GM18502 (cell line): Measurements from ENCODE around the gene PCP4L1.
"Not testable (repeated sequence)": the region's sequence is repeated elsewhere in the genome, so short reads cannot be mapped to it uniquely, and the experiment has no call there.

Experiments
- ATAC-seq: cut with Tn5 transposase; IDR thresholded peaks from one replicate; pipeline ENCODE4 v1.9.1; 2021; ENCODE audit warnings: mild to moderate bottlenecking; ENCODE audit not compliant: unreplicated experiment, poor library complexity

PCP4L1 gene

DNA sequence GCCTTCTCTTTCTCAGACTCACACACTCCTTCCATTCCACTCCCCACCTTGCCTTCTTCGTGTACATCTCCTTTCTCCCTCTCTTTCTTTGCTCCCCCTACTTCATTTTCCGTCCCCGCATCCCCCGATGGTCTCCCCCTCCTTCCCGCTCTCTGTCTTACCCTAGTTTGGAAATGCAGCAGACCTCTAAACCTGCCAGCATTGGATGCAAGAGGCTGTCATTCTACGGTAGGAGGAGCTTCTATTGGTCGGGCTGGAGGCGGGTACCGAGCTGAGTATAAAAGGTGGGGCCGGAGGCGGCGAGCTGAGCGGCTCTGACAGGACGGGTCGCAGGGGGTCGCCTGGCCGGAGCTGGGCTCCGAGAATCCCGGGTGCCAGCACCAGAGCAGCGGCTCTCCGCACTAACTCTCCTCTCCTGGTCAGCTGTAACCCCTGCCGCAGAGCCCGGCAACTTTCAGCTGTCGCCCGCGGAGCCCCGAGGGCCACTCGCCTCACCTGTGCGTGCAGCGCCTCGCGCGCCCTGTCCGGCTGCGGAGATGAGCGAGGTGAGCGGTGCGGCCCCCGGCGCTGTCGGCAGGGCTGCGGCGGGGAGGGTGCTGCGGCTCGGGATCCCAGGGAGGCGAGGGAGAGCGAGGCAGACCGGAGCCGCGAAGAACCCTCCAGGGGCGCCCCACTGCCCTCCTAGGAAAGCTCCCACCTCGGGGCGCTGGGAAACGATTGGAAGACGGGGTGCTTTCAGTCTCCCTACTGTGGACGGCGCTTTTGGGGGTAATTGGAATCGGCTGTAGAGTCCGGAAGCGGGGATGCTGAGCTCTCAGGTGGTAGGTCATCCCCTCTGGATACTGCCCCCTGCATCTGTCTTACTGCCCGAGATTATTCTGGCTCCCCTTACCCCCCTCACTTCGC lies at the start of gene PCP4L1:
TSS of gene PCP4L1 (plus strand) at position 307 of the 906 bp plus-strand sequence. CDS start at position 537, 230 bp downstream.
- peak; percentile 58 for ATAC-seq

DNA sequence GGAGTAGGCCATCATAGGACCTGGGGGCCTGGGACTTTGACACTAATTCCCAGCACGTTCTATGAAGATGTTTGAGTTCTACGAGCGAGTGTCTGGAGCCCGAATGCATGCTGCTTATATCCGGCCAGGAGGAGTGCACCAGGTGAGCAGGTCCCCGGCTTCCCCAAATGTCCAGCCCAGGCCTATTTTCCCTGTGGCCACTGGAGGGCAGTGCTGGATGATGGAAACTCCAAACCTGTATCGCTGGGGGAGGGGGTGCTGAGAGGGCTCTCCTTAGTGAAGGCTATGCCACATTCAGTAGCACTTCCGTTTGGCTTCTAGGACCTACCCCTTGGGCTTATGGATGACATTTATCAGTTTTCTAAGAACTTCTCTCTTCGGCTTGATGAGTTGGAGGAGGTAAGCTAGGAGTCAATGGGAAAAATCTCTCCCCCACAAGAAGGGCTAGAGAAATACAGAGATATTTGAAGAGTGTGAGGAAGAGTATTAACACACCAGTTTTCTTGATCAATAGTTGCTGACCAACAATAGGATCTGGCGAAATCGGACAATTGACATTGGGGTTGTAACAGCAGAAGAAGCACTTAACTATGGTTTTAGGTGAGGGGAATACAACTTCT lies 48.6 kb upstream of the PCP4L1 start:
- ATAC-seq, result peak; percentile 63

DNA sequence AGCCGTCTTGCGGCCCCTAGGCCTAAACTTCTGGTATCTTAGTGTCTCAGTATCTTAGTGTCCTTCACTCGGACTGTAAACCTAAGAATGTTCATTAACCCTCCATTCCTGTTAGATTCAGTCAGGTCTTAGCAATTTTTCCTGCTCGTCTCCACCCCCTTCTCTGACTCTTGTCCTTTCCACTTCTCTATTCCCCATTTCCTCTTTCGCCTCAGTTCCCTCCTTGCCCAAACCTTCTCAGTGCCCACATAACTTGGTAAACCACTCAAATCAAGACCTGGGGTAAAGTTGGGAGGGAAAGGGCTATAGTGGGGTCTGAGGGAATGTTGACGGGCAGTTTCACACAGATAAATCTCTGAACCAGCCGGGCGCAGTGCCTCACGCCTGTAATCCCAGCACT lies 44.2 kb upstream of the PCP4L1 start:
- ATAC-seq, result no peak

DNA sequence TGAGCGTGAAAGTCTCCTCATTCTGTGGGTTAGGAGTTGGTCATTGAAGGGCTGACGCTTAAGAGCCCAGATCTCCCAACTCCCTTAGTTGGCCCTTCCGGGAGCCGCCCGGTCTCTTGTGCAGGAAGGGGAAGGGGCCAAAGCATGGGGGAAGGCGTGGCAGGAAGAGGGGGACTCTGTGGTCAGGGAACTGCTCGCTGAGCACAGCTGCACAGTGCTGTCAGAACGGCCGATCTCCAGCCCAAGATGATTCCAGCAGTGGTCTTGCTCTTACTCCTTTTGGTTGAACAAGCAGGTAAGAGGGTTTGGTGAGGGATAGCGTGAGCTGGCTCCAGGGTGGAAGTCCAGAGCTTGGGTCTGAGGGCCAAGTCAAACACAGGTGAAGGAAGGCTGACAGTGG lies 43.5 kb upstream of the PCP4L1 start, which contains the start of gene FCER1G:
TSS of gene FCER1G (plus strand) at position 220 of the 400 bp plus-strand sequence. CDS start at position 247, 27 bp downstream.
- ATAC-seq, result no peak

DNA sequence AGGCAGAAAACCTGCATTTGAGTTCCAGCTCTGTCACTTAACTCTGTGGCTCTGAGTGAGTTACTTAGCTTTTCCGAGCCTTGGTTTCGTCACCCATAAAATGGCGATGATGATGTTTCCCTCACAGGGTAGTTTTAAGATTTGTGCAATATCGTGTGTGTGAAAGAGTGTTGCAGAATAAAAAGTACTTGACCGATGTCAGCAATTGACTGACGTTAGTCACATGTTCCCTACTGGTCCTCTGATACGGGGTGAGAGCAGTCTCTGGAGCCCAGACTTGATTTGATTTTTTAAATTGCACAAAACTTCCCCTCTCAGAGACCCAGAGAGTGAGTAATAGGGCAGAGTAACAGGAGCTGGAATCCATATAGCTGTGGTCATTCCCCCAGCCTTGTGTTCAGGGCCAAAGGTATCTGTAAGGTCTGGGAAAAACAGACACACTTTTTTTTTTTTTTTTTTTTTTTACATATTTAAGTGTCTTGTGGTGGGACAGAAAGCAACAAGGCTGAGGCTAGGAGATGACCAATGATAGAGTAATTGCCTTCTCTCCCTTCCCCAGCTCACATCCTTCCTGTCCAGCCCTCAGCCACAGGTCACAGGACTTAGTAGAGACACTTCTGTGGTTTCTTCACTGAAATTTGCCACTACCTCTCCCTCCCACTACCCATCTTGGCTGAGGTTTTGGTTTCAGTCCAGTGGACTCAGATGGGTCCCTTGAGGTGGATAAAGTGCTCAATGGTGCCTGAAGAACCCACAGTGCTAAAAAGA lies 41.4 kb upstream of the PCP4L1 start:
- ATAC-seq, result peak; percentile 78

DNA sequence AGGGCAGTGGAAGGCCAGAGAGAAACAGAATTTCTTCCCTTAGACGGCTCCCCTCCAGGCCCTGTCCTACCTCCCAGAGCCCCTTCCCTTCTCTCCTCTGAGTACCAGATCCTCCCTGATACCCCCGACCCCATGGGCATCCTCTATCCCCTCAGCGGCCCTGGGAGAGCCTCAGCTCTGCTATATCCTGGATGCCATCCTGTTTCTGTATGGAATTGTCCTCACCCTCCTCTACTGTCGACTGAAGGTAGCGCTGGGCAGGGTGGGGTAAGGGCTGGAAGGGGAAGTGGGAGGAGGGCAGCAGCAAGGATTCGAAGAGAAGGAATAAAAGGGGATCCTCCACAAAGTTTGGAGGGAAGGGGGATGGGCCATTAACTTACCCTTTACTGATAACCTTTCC lies 40.7 kb upstream of the PCP4L1 start:
- ATAC-seq, result no peak

DNA sequence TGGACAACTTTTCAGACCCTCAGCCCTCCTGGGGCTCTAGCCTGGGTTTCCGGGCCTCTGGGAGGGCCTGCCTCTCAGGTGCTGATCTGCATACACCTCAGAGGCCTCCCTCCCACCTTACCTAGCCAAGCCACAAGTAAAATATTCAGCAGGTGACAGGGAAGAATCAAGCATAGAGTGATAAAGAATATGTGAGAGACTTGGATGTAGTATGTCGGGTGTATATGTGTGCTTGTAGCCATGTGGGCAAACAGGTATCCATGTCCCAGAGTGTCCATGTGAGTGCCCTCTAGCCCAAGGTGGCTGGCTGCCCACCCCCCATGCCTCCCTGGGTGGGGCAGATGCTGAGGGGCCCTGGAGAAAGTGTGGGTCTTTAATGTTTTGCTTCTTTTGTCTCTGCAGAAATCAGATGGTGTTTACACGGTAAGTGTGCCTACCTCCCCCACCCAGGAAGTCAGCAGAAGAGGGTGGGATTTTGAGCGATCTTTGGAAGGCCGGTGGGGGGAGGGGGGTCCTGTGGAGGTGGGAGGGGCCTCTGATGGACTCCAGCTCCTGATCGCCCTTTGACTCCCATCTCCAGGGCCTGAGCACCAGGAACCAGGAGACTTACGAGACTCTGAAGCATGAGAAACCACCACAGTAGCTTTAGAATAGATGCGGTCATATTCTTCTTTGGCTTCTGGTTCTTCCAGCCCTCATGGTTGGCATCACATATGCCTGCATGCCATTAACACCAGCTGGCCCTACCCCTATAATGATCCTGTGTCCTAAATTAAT lies 40.1 kb upstream of the PCP4L1 start:
- ATAC-seq, result no peak

DNA sequence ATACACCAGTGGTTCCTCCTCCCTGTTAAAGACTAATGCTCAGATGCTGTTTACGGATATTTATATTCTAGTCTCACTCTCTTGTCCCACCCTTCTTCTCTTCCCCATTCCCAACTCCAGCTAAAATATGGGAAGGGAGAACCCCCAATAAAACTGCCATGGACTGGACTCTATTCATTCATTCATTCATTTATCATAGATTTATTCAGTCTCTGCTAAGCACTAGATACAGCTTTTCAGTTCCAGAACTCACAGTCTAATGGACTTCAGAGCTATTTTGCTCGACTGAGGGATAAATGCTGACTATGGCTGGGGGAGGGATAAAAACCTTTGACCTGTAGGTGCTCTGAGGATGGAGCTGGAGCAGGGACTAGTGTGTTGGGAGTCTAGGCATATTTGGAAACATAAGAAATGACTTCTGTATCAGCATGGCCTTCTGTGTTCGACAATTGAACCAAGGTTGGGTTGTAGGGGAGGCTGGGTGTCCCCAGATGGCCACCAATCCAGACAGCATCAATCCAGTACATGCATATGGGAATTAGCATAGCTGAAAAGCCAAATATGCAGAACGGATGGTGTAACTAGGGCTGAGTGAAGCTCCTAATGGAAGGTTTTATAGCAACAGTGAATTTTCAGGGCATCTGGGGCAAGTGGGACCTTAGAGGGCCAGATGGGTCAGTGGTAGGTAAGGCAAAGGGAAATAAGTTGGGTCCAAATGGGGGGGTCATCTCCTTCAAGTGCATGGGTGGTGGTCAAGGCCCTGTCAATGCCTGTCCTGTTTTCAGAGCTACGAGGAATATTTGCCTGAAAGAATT lies 39.3 kb upstream of the PCP4L1 start:
- ATAC-seq, result no peak

DNA sequence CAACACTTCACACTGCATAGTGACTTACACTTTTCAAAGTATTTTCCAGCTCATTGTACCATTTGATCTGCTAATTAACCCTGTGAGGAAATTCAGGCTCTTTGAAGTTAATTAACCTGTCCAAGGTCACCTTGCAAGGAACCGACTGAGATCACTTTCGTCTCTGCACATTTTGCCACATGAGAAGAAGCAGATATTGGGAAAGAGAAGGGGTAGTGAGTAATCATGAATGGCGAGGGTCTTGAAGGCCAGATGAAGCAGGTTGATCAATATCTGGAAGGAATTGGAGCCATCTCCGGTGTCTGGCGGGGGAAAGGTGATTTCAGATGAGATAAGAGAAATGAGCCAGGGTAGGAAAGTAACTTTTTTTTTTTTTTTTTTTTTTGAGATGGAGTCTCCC lies 38.5 kb upstream of the PCP4L1 start:
- no peak for ATAC-seq

DNA sequence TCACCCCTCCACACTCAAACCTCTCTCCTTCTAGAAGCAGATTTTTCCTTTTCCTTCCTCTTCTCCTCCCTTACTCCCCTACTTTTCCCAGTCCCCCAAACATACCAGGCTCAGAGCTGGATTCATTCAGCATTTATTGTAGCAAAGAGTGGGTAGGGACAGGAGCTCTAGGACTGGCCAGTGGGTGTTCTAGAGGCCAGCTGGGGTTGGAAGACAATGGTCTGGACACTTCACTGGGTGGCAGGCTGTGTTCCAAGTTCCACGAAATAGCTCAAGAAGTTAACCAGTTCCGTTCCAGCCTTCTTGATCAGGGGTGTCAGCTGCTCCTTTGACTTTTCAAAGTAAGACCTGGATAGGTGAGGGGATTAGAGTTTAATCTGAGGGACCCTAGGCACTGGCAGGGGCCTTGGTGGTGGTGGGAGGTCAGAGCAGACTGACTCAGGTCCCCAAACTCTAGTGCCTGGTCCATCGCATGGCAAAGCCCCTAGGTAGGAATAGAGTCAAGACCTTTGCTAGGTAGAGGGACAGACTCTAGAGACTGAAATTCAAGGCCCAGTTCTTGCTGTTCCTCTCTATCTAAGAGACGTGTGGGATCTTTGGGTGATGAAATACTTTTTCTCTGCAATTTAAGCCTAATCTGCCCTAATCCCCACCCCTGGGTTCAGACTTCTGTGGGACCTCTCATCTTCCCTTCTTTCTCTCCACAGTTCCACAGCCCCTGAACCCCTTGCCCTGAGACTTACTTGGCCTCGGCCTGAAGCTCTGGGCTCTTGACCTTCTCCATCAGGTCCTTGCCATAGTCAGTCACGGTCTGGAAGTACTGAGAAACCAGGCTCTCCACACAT lies 36.1 kb upstream of the PCP4L1 start:
- no peak for ATAC-seq

DNA sequence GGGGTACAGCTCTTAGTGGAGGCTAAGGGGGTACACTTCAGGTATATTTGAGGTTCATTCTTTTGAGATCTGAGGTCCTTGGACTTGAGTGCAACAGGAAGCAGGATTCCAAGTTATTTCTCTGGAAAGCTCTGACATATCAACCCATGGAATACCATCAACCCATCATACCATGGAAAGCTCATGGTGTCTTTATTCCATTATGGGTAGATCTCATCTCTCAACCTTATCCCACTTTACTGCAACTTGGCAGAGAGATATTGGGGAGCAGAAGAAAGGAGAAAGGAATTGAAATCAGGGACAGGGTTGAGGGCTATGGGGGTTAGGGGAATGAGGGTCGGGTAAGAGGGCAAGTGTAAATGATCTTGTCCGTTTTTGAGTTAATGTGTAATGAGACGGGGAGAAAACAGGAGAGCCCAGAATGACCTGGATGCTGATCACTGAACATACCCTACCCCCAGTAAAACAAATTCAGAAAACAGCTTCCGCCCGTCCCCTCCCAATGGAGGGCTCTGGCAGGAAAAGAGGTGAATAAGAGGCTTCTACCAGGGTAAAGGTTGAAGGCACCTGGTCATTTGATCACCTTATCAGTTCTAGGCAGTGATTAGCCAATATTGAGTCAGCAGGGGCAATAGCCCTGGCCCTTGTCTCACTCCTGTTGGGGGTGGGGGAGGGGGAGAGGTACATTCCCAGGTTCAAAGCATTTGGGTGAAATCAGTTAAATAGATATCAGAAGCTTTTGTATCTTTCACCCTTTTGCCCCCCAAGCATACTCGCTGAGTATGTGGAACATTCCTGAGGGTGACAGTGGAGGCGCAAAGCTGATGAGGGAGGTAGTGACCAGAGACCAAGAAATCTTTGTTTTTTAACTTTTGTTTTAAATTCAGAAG lies 34.5 kb upstream of the PCP4L1 start:
- ATAC-seq, result no peak

DNA sequence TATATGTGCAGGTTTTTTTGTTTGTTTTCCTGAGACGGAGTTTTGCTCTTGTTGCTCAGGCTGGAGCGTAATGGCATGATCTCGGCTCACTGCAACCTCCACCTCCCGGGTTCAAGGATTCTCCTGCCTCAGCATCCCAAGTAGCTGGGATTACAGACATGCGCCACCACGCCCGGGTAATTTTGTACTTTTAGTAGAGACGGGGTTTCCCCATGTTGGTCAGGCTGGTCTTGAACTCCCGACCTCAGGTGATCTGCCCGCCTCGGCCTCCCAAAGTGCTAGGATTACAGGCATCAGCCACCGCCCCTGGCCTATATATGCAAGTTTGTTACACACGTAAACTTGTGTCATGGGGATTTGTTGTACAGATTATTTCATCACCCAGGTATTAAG lies 33.9 kb upstream of the PCP4L1 start:
- ATAC-seq, result not testable (repeated sequence)

DNA sequence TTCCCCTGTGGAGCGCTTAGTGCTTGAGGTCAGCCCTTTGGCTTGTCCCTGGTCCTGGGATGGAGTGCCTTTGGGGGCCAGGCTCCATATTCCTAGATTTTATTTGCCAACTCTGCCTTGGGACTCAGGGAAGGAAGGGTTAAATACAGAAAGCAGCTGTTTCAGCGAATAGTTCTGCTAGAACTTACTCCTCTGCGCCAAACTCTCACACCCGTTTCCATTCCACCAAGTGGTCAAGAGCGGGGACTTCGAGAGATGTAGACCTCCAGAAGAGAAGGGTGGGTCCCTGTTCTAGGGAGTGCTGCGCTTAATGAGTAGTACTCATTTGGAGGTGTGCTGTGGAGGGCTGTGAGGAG lies 33.4 kb upstream of the PCP4L1 start:
- ATAC-seq, result no peak

DNA sequence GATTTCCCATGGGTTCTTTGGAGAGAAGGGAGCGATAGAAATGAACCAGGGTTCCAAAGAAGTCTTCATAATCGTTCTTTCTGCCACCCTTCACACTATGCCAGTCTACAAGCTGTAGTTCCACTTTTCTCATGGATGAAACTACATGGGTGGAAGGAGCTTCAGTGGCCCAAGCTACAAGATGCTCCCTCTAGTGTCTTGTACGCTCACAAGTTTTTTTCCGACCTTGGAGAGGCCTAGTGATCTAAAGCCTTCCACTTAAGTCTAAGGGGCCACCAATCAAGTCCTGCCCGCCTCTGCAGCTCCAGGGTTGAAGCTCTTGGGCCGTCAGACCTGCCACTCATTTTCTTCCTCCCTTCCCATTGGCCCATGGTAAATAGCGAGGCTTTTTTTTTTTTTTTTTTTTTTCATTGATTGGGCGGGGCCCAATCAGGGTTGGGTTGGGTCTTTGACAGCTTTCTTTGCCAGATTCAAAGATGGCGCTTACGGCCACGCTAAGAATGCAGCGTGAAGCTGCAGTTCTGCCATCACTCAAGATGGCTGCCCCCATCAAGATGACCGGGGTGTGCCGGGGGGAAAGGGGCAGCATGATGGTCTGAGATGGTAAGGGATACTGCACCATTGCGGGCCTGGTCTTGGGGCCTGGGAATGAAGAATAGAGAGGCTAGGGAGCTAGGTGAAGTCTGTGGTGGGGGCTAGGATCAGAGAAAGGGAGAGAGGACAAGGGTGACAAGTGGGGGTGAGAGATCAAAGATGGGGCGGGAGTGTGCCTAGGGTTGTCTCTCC lies 32.8 kb upstream of the PCP4L1 start, which contains the start of gene TOMM40L:
TSS of gene TOMM40L (plus strand) at position 527 of the 786 bp plus-strand sequence. CDS start 430 bp downstream, outside the sequence.
- peak; percentile 95 for ATAC-seq

DNA sequence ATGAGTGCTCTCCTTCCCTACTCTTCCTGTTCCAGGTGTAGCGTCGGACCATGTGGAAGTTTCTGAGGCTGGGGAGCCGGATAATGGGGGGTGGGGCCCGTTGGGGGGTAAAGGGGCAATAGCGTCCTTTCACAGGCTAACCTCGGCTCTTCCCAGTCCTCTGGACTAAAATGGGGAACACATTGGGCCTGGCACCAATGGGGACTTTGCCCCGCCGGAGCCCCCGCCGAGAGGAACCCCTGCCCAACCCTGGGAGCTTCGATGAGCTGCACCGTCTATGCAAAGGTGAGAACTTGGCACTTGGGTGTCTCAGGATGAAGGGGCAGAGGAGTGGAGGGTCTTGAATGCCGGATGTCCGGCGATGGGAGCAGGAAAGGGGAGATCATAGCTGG lies 32.2 kb upstream of the PCP4L1 start:
- no peak for ATAC-seq

DNA sequence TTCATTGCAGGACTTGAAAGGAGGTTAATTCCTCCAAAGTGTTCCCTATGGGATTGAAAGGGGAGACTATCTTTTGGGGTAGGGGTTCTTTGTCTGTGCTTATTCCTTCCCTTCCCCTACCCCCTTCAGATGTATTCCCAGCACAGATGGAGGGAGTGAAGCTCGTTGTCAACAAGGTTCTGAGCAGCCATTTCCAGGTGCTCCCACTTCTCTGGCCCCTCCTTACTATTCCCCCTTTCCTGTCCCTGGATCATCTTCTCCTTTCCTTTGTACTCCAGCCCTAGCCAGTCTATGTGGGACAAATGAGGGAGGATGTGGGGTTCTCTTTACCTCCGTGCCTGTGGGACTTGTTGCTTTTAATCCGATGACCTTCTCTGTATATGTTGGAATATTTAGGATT lies 31.8 kb upstream of the PCP4L1 start:
- no peak for ATAC-seq
